Lower leg skin (tissue), 3 donors: Measurements from ENCODE around the gene STAT1.

Experiments used
- POLR2A ChIP-seq, 2 donors: fragments of 450-650 bp; IDR thresholded peaks; one replicate each; pipeline ENCODE4 v1.6.1; 2016 to 2017; ENCODE audit warnings: antibody characterized with exemption in 2 of 2, mild to moderate bottlenecking in 1 of 2, moderate library complexity in 1 of 2
- TF ChIP-seq, protein P1 (sequence below), 3 donors: fragments of 450-650 bp; IDR thresholded peaks; one replicate each; pipeline ENCODE4 v1.5.1; 2016; ENCODE audit warnings: antibody characterized with exemption in 3 of 3, mild to moderate bottlenecking in 3 of 3, moderate library complexity in 2 of 3

DNA sequence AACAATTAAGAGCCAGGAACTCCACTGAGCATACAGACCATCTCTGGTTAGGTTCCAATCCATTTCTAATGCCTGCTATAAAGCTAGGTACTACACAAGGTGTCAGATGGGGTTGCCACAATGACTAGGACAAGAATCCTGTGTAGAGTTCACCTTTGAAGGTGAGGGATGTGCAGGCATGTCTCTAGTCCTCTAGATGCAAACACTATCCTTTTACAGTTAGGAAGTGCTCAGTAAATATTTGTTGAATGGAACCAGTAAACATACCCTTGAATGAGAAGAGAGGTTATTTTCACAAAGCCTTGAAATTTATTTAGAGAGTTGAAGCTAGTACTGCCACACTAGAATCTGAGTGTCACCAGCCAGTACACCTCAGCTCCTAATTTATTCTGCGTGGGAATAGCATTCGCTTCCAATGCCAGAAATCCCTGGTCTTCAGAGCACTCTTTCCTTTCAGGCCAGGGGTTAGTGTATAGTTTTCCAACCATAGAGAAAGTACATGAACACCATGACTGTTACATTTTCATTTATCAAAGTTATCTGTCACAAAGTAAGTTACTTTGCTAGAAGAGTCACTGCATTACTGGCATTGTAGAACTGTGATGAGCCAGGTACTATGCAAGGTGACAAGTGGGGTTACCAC lies 48.3 kb downstream of the STAT1 start:
- TF ChIP-seq, protein P1, sequence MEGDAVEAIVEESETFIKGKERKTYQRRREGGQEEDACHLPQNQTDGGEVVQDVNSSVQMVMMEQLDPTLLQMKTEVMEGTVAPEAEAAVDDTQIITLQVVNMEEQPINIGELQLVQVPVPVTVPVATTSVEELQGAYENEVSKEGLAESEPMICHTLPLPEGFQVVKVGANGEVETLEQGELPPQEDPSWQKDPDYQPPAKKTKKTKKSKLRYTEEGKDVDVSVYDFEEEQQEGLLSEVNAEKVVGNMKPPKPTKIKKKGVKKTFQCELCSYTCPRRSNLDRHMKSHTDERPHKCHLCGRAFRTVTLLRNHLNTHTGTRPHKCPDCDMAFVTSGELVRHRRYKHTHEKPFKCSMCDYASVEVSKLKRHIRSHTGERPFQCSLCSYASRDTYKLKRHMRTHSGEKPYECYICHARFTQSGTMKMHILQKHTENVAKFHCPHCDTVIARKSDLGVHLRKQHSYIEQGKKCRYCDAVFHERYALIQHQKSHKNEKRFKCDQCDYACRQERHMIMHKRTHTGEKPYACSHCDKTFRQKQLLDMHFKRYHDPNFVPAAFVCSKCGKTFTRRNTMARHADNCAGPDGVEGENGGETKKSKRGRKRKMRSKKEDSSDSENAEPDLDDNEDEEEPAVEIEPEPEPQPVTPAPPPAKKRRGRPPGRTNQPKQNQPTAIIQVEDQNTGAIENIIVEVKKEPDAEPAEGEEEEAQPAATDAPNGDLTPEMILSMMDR (IDR thresholded peaks at IDR 0.05) = no peak
- no peak for TF ChIP-seq POLR2A (IDR thresholded peaks at IDR 0.05)
